Left kidney (tissue), 2 donors: ENCODE measurements around the gene SMPD2. TPM values are rescaled to one million over a fixed set of nuclear protein-coding genes. Genes with fewer than 3 reads are reported as not detected.

Experiments
- DNase-seq: peaks from one replicate; pipeline ENCODE4 v3.0.0-alpha.2; 2013
- polyA plus RNA-seq: library from polyadenylated mRNA; unstranded; fragments of 120-200 nt; gene quantifications from one replicate; pipeline ENCODE4 v1.2.1, GENCODE V29; 2013; ENCODE audit not compliant: insufficient read length

SMPD2 gene
- polyA plus RNA-seq, 1 donor: 12.9 TPM

DNA sequence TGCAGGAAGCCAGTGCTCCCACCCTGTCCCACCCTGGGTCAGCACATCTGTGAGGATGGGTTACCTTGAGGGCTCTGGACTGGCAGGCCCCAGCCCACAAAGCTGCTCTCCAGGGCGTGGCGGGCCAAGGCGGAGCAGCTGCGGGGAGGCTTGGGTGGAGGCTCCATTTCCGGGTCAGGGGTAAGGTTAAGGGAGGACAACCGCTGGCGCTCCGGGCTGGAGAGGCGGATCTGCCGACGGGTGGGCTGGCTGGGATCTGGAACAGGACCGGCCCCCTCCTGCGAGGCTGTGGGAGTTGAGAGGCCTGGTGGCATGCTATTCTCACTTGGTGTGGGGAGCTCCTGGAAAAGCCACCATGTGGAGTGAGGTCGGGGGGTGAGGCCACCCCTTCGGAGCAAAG, 5.5 kb downstream of the SMPD2 start:
- no peak for DNase-seq

- DNase-seq: no peak
These were observed 6.0 kb downstream of the SMPD2 start for GRCh38 chr6:109446541-109446940.

DNA sequence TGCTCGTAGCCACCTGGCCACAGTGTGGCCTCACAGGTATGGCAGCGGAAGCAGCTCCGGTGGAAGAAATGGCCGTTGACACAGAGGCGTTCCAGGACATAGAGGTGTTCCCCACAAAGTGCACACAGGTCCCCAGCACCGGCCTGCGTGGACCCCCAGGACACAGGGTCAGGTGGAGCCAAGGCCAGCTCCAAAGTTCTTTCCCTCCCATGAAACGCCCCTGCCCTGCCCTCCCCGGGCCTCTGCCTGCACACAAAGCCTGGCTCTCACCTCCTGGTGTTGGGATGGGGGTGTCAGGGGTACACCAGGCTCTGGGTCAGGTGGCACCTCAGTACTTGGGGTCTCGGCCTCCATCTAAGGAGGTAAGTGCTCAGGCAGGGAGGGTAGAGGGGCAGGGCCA, 6.6 kb downstream of the SMPD2 start:
- no peak for DNase-seq

GRCh38 chr6:109447878-109448555, 7.5 kb downstream of the SMPD2 start:
- no peak for DNase-seq

DNA sequence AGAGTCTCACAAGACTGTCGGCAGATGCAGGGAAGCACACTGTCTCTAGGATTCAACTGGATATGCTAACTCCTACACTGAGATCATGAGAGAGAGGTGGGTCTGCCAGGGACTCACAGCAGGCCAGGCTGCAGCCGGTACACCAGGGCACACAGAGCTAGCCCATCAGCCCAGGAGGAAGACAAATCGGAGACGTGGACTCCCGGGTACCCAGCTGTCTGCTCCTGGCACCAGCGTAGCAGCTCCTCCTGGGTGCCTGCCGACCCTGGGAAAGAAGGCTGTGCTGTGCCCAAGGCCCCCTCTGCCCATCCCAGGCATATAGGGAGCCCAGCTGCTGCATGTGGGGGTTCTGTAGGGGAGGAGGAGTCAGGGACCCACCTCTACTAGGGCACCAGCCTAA, 8.1 kb downstream of the SMPD2 start:
- no peak for DNase-seq

DNA sequence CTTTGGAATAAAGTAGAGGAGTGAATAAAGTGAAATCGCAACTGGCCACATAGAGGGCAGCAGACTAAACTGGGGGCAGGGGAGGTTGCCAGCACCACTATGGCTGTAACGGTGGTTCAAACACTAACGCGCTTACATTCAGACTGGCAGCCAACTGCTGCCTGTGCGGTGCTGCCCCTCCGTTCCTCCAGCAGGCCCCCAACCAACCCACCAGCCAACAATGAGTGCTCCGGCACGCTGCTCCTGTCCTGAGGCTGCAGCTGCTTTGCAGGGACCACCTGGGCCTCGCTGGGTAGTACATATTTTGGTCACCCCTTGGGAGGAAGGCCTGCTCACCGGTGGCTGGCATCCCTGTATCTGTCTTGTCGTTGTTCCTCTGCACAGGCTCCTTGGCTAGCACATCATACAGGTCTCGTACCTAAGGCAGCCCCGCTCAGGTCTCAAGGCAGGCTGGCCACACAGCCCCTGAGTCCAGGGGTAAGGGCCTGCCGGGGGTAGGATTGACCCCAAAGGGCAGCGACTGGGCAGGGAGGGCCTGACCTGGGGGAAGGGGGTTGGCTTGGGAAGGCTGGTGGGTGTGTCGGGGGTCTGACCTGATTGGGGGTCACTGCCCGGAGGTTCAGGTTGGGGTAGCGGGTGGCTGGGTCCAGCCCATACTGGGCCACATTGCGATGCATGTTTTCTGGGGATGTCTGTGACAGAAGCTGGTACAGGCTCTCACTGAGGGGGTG, 8.7 kb downstream of the SMPD2 start:
- no peak for DNase-seq

- DNase-seq: no peak
These were observed 9.5 kb downstream of the SMPD2 start for GRCh38 chr6:109449795-109450673.

- no peak for DNase-seq
These were observed 10.3 kb downstream of the SMPD2 start for GRCh38 chr6:109450801-109451200.

- DNase-seq: no peak
These were observed 10.9 kb downstream of the SMPD2 start for GRCh38 chr6:109451376-109451775.

GRCh38 chr6:109452181-109452580, 11.7 kb downstream of the SMPD2 start:
- no peak for DNase-seq

- no peak for DNase-seq
These were observed 12.6 kb downstream of the SMPD2 start for GRCh38 chr6:109453156-109453555.

DNA sequence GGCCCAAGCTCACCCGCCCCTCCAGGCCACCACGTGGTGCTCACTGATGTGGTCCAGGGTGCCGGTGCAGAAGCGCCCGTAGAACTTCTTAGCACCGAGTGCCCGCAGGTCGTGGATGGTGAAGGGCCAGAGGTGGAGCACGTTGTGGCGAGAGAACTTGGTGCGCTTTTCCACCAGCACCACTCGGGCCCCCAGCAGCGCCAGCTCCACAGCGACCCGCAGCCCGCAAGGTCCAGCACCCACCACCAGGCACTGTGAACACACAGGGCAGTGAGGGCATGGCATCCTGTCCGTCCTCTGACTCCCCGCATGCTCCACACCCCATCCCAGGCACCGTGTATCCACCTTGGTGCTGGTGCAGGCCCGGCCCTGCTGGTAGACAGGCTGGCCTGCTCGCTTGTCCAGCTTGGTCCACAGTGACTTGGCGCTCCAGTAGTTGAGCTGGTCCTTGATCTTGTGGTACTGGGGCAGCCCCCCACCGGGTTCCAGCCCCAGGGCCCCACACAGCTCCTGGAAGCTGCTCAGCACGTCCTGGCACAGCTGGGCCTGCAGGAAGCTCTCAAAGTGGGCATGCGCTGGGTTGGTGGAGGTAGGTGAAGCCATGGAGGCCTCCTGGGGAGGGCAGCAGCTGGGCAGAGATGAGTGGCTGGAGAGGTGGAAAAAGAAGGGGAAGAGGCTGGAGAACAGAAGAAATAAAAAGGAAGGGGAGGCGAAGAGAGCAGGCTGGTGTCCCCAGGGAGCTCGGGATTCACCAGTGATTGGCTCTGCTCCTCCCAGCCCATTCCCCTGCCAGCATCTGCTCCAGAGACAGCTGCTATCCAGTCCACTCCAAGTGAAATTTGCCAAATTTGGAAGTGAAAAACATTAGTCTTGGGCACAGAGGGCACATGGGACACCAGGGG, 13.3 kb downstream of the SMPD2 start:
- DNase-seq: no peak

- no peak for DNase-seq
These were observed 14.2 kb downstream of the SMPD2 start for GRCh38 chr6:109454496-109455436.

DNA sequence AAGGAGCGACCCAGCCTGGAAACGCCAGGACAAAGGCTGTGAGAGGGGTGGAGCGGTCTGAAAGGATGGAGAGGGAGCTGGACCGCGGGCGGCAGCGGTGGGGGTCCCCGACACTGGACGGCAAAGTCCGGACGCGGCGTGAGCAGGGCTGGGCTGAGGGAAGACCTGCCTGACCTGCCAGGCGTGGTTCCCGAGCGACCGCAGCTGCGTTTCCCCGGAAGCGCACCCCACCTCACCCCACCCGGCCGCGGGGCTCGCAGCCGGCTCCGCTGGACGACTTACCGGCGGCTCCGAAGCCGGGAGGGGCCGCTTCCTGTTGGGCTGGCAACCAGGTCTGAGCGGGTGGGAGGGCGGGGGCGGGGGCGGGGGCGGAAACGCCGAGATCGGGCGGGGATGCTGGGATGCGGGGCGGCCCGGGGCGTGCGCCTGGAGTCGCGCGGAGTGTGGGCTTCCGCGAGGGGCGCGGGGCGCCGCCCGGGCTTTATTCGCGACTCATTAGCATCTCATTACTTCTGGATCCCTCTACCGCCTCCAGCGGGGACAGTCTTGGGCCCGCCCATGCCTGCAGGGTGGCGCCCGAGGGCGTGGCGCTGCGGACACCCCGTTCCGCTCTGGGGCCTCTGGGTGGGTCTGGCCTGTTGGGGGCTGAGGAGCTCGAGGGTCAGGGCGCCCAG, 15.1 kb downstream of the SMPD2 start, which contains the start of gene MICAL1:
Gene MICAL1, minus strand, starts transcription at position 336 of the 674 bp plus-strand sequence. CDS start 1,576 bp downstream, outside the sequence.
- DNase-seq: peak; percentile 50

- no peak for DNase-seq
These were observed 15.6 kb downstream of the SMPD2 start for GRCh38 chr6:109456111-109456583.

DNA sequence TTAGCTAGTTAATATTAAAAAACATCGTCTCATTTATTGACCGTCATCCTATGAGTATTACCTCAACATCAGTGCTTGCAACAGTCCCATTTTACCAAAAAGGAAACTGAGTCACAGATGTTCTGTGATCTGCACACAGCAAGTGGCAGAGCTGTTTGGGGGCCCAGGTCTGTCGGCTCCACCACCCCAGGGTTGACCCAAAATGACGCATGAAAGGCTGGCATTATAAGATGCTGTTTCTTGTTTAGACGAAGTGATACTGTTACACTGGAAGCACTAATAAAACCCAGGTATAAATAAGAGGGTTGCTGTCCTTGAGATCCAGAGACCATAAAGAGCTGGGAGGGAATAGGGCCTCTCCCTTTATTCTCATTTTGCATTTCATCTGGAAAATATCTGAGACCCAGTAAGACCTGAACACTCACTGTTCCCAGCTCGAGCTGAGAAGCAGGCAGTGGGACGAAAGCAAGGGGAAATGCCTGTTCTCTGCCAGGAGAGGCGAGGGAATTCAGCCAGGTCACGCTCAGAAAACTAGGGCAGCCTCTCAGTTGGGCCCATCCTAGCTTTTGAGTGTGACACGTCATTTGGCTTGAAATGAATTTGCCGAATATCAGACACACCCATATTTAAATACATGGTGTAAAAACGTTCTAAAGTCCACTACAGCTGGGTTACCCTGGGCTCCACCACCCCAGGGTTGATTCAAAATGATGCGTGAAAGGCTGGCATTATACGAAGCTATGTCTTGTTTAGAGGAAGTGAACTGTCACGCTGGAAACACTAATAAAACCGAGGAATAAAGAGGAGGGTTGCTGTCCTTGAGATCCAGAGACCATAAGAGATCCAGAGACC, 16.4 kb downstream of the SMPD2 start:
- no peak for DNase-seq

- DNase-seq: no peak
These were observed 17.1 kb downstream of the SMPD2 start for GRCh38 chr6:109457562-109457996.

DNA sequence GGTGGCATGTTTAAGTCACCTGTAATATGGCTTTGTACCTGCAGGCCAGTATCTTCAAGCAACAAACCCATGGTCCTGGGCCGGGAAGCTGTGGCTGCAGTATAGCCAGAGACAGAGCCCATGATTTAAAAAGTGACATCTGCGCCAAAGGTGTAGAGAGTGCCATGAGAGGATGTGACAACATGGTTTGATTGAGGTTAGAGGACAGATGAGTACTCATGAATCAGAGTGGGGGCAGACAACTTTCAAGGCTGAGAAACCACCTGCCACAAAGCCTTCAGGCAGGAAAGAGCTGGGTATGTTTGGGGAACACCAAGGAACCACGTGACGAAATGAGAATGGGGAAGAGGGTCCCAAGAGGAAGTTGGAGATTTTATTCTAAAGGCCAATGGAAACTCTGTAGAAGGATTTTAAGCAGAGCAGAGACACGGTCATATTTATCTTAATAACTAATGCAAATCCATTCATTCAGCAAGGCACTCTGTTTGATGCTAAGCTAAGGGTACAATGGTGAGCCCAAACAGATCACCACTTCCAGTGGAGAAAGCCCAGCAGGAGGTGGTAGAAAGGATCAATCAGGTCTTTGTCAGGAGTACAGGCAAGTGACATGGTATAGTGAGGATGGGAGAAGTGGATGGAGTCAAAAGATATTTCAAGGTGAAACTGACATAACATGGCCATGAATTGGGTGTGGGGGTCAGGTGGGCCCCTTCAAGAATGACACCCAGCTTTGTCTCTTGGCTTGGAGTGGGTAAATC, 18.4 kb downstream of the SMPD2 start:
- DNase-seq: no peak
